BE2C (cell line): ENCODE measurements around the gene MARK3.

Experiments used
- DNase-seq: peaks from one replicate; pipeline ENCODE4 v3.0.0-alpha.2; 2020
- H3K27me3 ChIP-seq: fragments of 250-450 bp; sonication (Bioruptor Pico); 2 replicates; pipeline ENCODE4 v1.5.1; 2020; ENCODE audit warnings: mild to moderate bottlenecking
- H3K36me3 ChIP-seq: fragments of 250-450 bp; sonication (Bioruptor Pico); 2 replicates; pipeline ENCODE4 v1.5.1; 2020; ENCODE audit warnings: mild to moderate bottlenecking
- H3K4me1 ChIP-seq: fragments of 250-450 bp; sonication (Bioruptor Pico); 2 replicates; pipeline ENCODE4 v1.5.1; 2020
- H3K4me3 ChIP-seq: 2 replicates; pipeline ENCODE4 v1.5.1; 2011; ENCODE audit warnings: low read depth, low read length
- H3K9me3 ChIP-seq: fragments of 250-450 bp; sonication (Bioruptor Pico); 2 replicates; pipeline ENCODE4 v1.5.1; 2020
- CTCF ChIP-seq: IDR thresholded peaks from 2 replicates; pipeline ENCODE4 v1.5.1; 2012; ENCODE audit warnings: mild to moderate bottlenecking, low read depth, low read length

MARK3 gene

GRCh38 chr14:103360548-103360947 is 24.7 kb upstream of the MARK3 start:
- DNase-seq, result no peak
- H3K9me3 ChIP-seq, result peaks cover 4% of the 10 kb centered on the region; the same call in 1 of the 2 replicates
- no peak for TF ChIP-seq CTCF
- H3K36me3 ChIP-seq, result no peaks in the 10 kb centered on the region
- H3K27me3 ChIP-seq, result no peaks in the 10 kb centered on the region
- no peaks in the 10 kb centered on the region; the same call in 1 of the 2 replicates for H3K4me1 ChIP-seq
- H3K4me3 ChIP-seq, result no peak overlapping the region

GRCh38 chr14:103361867-103362266 is 23.3 kb upstream of the MARK3 start:
- DNase-seq, result no peak
- H3K4me3 ChIP-seq, result no peak overlapping the region
- H3K36me3 ChIP-seq, result no peaks in the 10 kb centered on the region
- no peaks in the 10 kb centered on the region for H3K27me3 ChIP-seq
- no peaks in the 10 kb centered on the region for H3K4me1 ChIP-seq
- no peak for TF ChIP-seq CTCF
- peaks cover 4% of the 10 kb centered on the region; the same call in 1 of the 2 replicates for H3K9me3 ChIP-seq

GRCh38 chr14:103362780-103363179 is 22.4 kb upstream of the MARK3 start:
- TF ChIP-seq CTCF, result no peak
- Histone ChIP-seq H3K4me3 (no peak overlapping the region), H3K36me3 (no peaks in the 10 kb centered on the region), H3K27me3 (no peaks in the 10 kb centered on the region), H3K9me3 (peaks cover 4% of the 10 kb centered on the region; the same call in 1 of the 2 replicates), H3K4me1 (no peaks in the 10 kb centered on the region)
- no peak for DNase-seq

GRCh38 chr14:103366741-103367140 is 18.5 kb upstream of the MARK3 start:
- Histone ChIP-seq H3K36me3 (no peaks in the 10 kb centered on the region), H3K27me3 (no peaks in the 10 kb centered on the region), H3K4me1 (no peaks in the 10 kb centered on the region), H3K4me3 (no peak overlapping the region), H3K9me3 (peaks cover 4% of the 10 kb centered on the region; the same call in 1 of the 2 replicates)
- no peak for DNase-seq
- no peak for TF ChIP-seq CTCF

- DNase-seq, result no peak
- no peaks in the 10 kb centered on the region for H3K9me3 ChIP-seq
- no peak for TF ChIP-seq CTCF
- H3K4me1 ChIP-seq, result no peaks in the 10 kb centered on the region
- H3K4me3 ChIP-seq, result no peak overlapping the region
- H3K36me3 ChIP-seq, result no peaks in the 10 kb centered on the region
- no peaks in the 10 kb centered on the region for H3K27me3 ChIP-seq
Measured at GRCh38 chr14:103367995-103368394, 17.2 kb upstream of the MARK3 start.

GRCh38 chr14:103370087-103370486 is 15.1 kb upstream of the MARK3 start:
- H3K4me1 ChIP-seq, result no peaks in the 10 kb centered on the region
- TF ChIP-seq CTCF, result no peak
- H3K9me3 ChIP-seq, result no peaks in the 10 kb centered on the region
- no peaks in the 10 kb centered on the region for H3K27me3 ChIP-seq
- H3K36me3 ChIP-seq, result no peaks in the 10 kb centered on the region
- DNase-seq, result no peak
- H3K4me3 ChIP-seq, result no peak overlapping the region
